Hepatocyte (in vitro differentiated cells): ENCODE data around the gene USP12. TPM values are rescaled to one million over a fixed set of nuclear protein-coding genes. Genes with fewer than 3 reads are reported as not detected.

ENCODE experiments used
- DNase-seq: peaks from one replicate; pipeline ENCODE4 v3.0.0-alpha.2; 2016; ENCODE audit warnings: low spot score
- H2AFZ ChIP-seq: fragments of 200-600 bp; sonication (generic); 2 replicates; pipeline ENCODE4 v1.6.0; 2016; ENCODE audit warnings: antibody characterized with exemption, mild to moderate bottlenecking
- H3K27ac ChIP-seq: fragments of 200-600 bp; sonication (generic); 2 replicates; pipeline ENCODE4 v1.5.1; 2016; ENCODE audit warnings: mild to moderate bottlenecking
- H3K27me3 ChIP-seq: fragments of 200-600 bp; sonication (generic); 2 replicates; pipeline ENCODE4 v1.6.1; 2016
- H3K36me3 ChIP-seq: fragments of 200-600 bp; sonication (generic); replicated peaks from 2 replicates; pipeline ENCODE4 v1.5.1; 2016; ENCODE audit warnings: low read depth; ENCODE audit not compliant: insufficient read depth
- H3K4me1 ChIP-seq: fragments of 200-600 bp; sonication (generic); 2 replicates; pipeline ENCODE4 v1.5.1; 2016; ENCODE audit warnings: mild to moderate bottlenecking, moderate library complexity; ENCODE audit not compliant: insufficient read depth
- H3K4me2 ChIP-seq: fragments of 200-600 bp; sonication (generic); 2 replicates; pipeline ENCODE4 v1.6.0; 2016
- H3K4me3 ChIP-seq: fragments of 200-600 bp; sonication (generic); 2 replicates; pipeline ENCODE4 v1.5.1; 2016; ENCODE audit warnings: mild to moderate bottlenecking
- H3K79me2 ChIP-seq: fragments of 200-600 bp; sonication (generic); 2 replicates; pipeline ENCODE4 v1.6.0; 2017; ENCODE audit warnings: mild to moderate bottlenecking
- H3K9me2 ChIP-seq: fragments of 200-600 bp; sonication (generic); replicated peaks from 2 replicates; pipeline ENCODE4 v1.6.0; 2017; ENCODE audit warnings: mild to moderate bottlenecking; ENCODE audit not compliant: insufficient read depth
- H3K9me3 ChIP-seq: fragments of 200-600 bp; sonication (generic); 2 replicates; pipeline ENCODE4 v1.5.1; 2016; ENCODE audit warnings: low read depth, mild to moderate bottlenecking
- H4K20me1 ChIP-seq: fragments of 200-600 bp; sonication (generic); 2 replicates; pipeline ENCODE4 v1.6.0; 2016; ENCODE audit warnings: mild to moderate bottlenecking; ENCODE audit not compliant: insufficient read depth, poor library complexity, severe bottlenecking
- EZH2 ChIP-seq: fragments of 200-600 bp; sonication (generic); IDR thresholded peaks from 2 replicates; pipeline ENCODE4 v1.6.1; 2016; ENCODE audit warnings: antibody characterized with exemption, mild to moderate bottlenecking, borderline replicate concordance
- EZH2phosphoT487 ChIP-seq: fragments of 200-600 bp; sonication (generic); IDR thresholded peaks from one replicate; pipeline ENCODE4 v1.6.1; 2018; ENCODE audit warnings: antibody characterized with exemption, mild to moderate bottlenecking, low read depth, moderate library complexity; ENCODE audit not compliant: unreplicated experiment, severe bottlenecking
- WGBS: methylation state at CpG from one replicate; pipeline ENCODE4 v1.1.6; 2016; ENCODE audit warnings: low lambda C conversion rate; ENCODE audit errors: missing lambda C conversion rate; 5-methylcytosine and 5-hydroxymethylcytosine counted together
- polyA plus RNA-seq: library from polyadenylated mRNA; unstranded; fragments of >200 nt; fragmentation: Nextera tagmentation; extraction: Ambion mirVana; gene quantifications from 2 replicates; pipeline ENCODE4 v1.2.1, GENCODE V29; 2016
- total RNA-seq: library from RNA; depleted of rRNA; stranded (reverse); fragments of >200 nt; gene quantifications from 2 replicates; pipeline ENCODE4 v1.2.3, GENCODE V29; 2014
- TF ChIP-seq, protein P1 (sequence below): fragments of 200-600 bp; sonication (generic); IDR thresholded peaks from 2 replicates; pipeline ENCODE4 v1.5.1; 2016; ENCODE audit warnings: antibody characterized with exemption, mild to moderate bottlenecking; ENCODE audit not compliant: poor library complexity

USP12 gene
- total and polyA plus RNA-seq, 2 experiments from 2014 or later, result 17.5 to 26.4 TPM

- H3K27me3 ChIP-seq, result no peaks in the 10 kb centered on the region
- H3K4me2 ChIP-seq, result no peak overlapping the region
- H3K4me3 ChIP-seq, result no peak overlapping the region
- DNase-seq, result no peak
- H3K9me3 ChIP-seq, result no peaks in the 10 kb centered on the region
- no peak overlapping the region for H2AFZ ChIP-seq
- H3K27ac ChIP-seq, result no peak overlapping the region
- TF ChIP-seq, protein P1, sequence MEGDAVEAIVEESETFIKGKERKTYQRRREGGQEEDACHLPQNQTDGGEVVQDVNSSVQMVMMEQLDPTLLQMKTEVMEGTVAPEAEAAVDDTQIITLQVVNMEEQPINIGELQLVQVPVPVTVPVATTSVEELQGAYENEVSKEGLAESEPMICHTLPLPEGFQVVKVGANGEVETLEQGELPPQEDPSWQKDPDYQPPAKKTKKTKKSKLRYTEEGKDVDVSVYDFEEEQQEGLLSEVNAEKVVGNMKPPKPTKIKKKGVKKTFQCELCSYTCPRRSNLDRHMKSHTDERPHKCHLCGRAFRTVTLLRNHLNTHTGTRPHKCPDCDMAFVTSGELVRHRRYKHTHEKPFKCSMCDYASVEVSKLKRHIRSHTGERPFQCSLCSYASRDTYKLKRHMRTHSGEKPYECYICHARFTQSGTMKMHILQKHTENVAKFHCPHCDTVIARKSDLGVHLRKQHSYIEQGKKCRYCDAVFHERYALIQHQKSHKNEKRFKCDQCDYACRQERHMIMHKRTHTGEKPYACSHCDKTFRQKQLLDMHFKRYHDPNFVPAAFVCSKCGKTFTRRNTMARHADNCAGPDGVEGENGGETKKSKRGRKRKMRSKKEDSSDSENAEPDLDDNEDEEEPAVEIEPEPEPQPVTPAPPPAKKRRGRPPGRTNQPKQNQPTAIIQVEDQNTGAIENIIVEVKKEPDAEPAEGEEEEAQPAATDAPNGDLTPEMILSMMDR, result no peak
- TF ChIP-seq EZH2 (no peak), EZH2phosphoT487 (no peak)
- H4K20me1 ChIP-seq, result no peaks in the 10 kb centered on the region
- H3K79me2 ChIP-seq, result no peaks in the 10 kb centered on the region
- H3K36me3 ChIP-seq, result no peaks in the 10 kb centered on the region
- no peaks in the 10 kb centered on the region for H3K4me1 ChIP-seq
- 87% methylated on average over 2 of the region's 2 CpGs for WGBS
- H3K9me2 ChIP-seq, result no peaks in the 10 kb centered on the region
Measured at GRCh38 chr13:27054760-27055159, 116.9 kb downstream of the USP12 start.

- no peaks in the 10 kb centered on the region for H3K9me2 ChIP-seq
- DNase-seq, result no peak
- H4K20me1 ChIP-seq, result no peaks in the 10 kb centered on the region
- WGBS, result 79% methylated on average over 6 of the region's 6 CpGs
- no peak overlapping the region for H3K27ac ChIP-seq
- no peaks in the 10 kb centered on the region for H3K79me2 ChIP-seq
- TF ChIP-seq EZH2phosphoT487 (no peak), EZH2 (no peak)
- TF ChIP-seq, protein P1, result no peak
- no peak overlapping the region for H3K4me3 ChIP-seq
- H3K4me2 ChIP-seq, result no peak overlapping the region
- H3K4me1 ChIP-seq, result no peaks in the 10 kb centered on the region
- no peaks in the 10 kb centered on the region for H3K27me3 ChIP-seq
- H3K36me3 ChIP-seq, result no peaks in the 10 kb centered on the region
- no peaks in the 10 kb centered on the region for H3K9me3 ChIP-seq
- no peak overlapping the region for H2AFZ ChIP-seq
Measured at GRCh38 chr13:27053902-27054595, 117.6 kb downstream of the USP12 start.

DNA sequence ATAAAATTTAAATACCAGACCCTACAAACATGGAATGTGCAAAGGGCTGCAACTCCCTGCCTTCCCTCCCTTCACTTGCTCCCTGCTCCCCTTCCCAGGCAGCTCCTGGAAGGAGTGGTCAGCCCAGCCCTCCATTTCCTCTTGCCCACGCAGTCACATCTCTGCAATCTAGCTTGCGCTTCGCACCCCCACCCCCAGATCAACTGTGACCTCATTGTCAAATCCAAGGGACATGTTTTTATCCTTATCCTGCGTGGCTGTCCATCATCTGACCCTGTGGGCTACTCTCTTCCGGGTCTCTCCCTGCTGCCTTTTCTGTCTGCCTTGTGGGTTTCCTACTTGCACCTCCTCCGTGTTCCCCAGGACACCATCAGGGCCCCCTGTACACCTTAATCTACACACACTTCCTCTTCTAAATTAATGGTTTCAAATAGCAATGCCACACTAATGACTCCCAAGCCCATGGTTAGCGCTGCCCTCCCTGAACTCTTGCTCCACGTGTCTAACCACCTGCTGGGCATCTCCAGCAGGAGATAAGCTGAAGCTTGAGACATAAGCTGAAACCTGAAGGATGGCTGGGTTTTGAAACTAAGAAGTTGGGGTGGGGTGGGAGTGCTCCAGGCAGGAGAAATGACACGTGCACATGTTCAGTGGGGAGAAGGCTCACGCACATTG, 118.3 kb downstream of the USP12 start:
- H3K79me2 ChIP-seq, result no peaks in the 10 kb centered on the region
- H3K27me3 ChIP-seq, result no peaks in the 10 kb centered on the region
- no peaks in the 10 kb centered on the region for H3K9me3 ChIP-seq
- H4K20me1 ChIP-seq, result no peaks in the 10 kb centered on the region
- H3K36me3 ChIP-seq, result no peaks in the 10 kb centered on the region
- H3K4me2 ChIP-seq, result no peak overlapping the region
- 79% methylated on average over 10 of the region's 10 CpGs for WGBS
- H3K4me1 ChIP-seq, result no peaks in the 10 kb centered on the region
- no peak for DNase-seq
- H3K9me2 ChIP-seq, result no peaks in the 10 kb centered on the region
- no peak overlapping the region for H2AFZ ChIP-seq
- TF ChIP-seq EZH2phosphoT487 (no peak), EZH2 (no peak)
- TF ChIP-seq, protein P1, result no peak
- H3K4me3 ChIP-seq, result no peak overlapping the region
- no peak overlapping the region for H3K27ac ChIP-seq
